ENCODE measurements around the gene SRC.

The SRC gene

GRCh38 chr20:37315452-37316110, 30.4 kb upstream of the SRC start:
- DNase-seq, result no peak

- peak; percentile 52 for DNase-seq
Measured at GRCh38 chr20:37316116-37316774, 29.7 kb upstream of the SRC start.

GRCh38 chr20:37316775-37317170, 29.2 kb upstream of the SRC start:
- DNase-seq, result no peak

- DNase-seq, result no peak
Measured at GRCh38 chr20:37317316-37317715, 28.6 kb upstream of the SRC start.

- DNase-seq, result no peak
Measured at GRCh38 chr20:37317994-37318640, 27.8 kb upstream of the SRC start.

- DNase-seq, result no peak
Measured at GRCh38 chr20:37319151-37319671, 26.7 kb upstream of the SRC start.

- no peak for DNase-seq
Measured at GRCh38 chr20:37323985-37324384, 22.0 kb upstream of the SRC start.

GRCh38 chr20:37325206-37325605, 20.7 kb upstream of the SRC start:
- DNase-seq, result no peak

GRCh38 chr20:37326666-37327065, 19.3 kb upstream of the SRC start:
- DNase-seq, result no peak

GRCh38 chr20:37327748-37328147, 18.2 kb upstream of the SRC start:
- DNase-seq, result no peak

- no peak for DNase-seq
Measured at GRCh38 chr20:37328149-37328945, 17.6 kb upstream of the SRC start.

GRCh38 chr20:37329481-37330165, 16.3 kb upstream of the SRC start:
- DNase-seq, result no peak

GRCh38 chr20:37330316-37330715, 15.6 kb upstream of the SRC start:
- DNase-seq, result no peak

GRCh38 chr20:37331060-37331857, 14.7 kb upstream of the SRC start:
- DNase-seq, result no peak

- DNase-seq, result no peak
Measured at GRCh38 chr20:37333130-37333847, 12.7 kb upstream of the SRC start.

GRCh38 chr20:37333848-37334318, 12.1 kb upstream of the SRC start:
- no peak for DNase-seq

GRCh38 chr20:37334450-37334849, 11.5 kb upstream of the SRC start:
- no peak for DNase-seq

GRCh38 chr20:37335642-37336368, 10.1 kb upstream of the SRC start:
- no peak for DNase-seq

GRCh38 chr20:37336369-37337207, 9.4 kb upstream of the SRC start:
- DNase-seq, result no peak
